Heart right ventricle (tissue), 16 donors: Measurements from ENCODE around the gene NBEA. TPM values are rescaled to one million over a fixed set of nuclear protein-coding genes. Genes with fewer than 3 reads are reported as not detected.

ENCODE experiments used
- ATAC-seq, 8 donors: fragments of 200-7000 bp; cut with Tn5 transposase; one replicate each; pipeline ENCODE4 v1.9.1; 2020; ENCODE audit warnings: mild to moderate bottlenecking in 8 of 8, moderate library complexity in 8 of 8, moderate number of reproducible peaks in 1 of 8
- DNase-seq, 2 donors: peaks; one replicate each; pipeline ENCODE4 v3.0.0-alpha.2; 2020
- H3K27ac ChIP-seq, 10 donors: fragments of 200-600 bp; sonication (generic) in 2 of 10; one replicate each; pipeline versions ENCODE4 v1.5.0 to v1.8.0; 2020 to 2022; ENCODE audit warnings: mild to moderate bottlenecking in 3 of 10
- H3K27me3 ChIP-seq, 7 donors: fragments of 200-600 bp; one replicate each; pipeline ENCODE4 v1.8.0; 2021 to 2022; ENCODE audit warnings: mild to moderate bottlenecking in 2 of 7
- H3K36me3 ChIP-seq, 9 donors: fragments of 200-600 bp; sonication (generic) in 1 of 9; one replicate each; pipeline versions ENCODE4 v1.5.0 to v1.8.0; 2020 to 2022; ENCODE audit warnings: mild to moderate bottlenecking in 2 of 9
- H3K4me1 ChIP-seq, 9 donors: fragments of 200-600 bp; sonication (generic) in 1 of 9; one replicate each; pipeline versions ENCODE4 v1.5.0 to v1.8.0; 2020 to 2022; ENCODE audit warnings: mild to moderate bottlenecking in 4 of 9
- H3K4me3 ChIP-seq, 10 donors: fragments of 200-600 bp; sonication (generic) in 2 of 10; one replicate each; pipeline versions ENCODE4 v1.5.0 to v1.8.0; 2020 to 2022; ENCODE audit warnings: mild to moderate bottlenecking in 7 of 10, moderate library complexity in 2 of 10
- H3K9me3 ChIP-seq, 11 donors: fragments of 200-600 bp in 10 of 11; sonication (generic) in 2 of 11; one replicate each; pipeline versions ENCODE4 v1.5.0 to v1.8.0; 2013 to 2022; ENCODE audit warnings: mild to moderate bottlenecking in 2 of 11, control low read depth in 1 of 11, moderate library complexity in 1 of 11
- CTCF ChIP-seq, 9 donors: fragments of 200-600 bp; sonication (generic) in 2 of 9; IDR thresholded peaks; one replicate each; pipeline versions ENCODE4 v1.5.0 to v1.8.0; 2021 to 2022; ENCODE audit warnings: antibody characterized with exemption in 9 of 9, mild to moderate bottlenecking in 5 of 9, moderate library complexity in 1 of 9
- WGBS, 2 donors: extraction: QIAGEN DNeasy Blood & Tissue Kit; methylation state at CpG; one replicate each; pipeline ENCODE4 v1.1.7; 2013; ENCODE audit warnings: inconsistent platforms in 1 of 2; 5-methylcytosine and 5-hydroxymethylcytosine counted together
- intact Hi-C, 10 donors: fragments of 100-400 bp; cut with DNase I; formaldehyde crosslinking; loops; one replicate each; pipeline versions ENCODE4 v1.11.1 to v1.14.2; 2022
- polyA plus RNA-seq, 2 donors: library from polyadenylated mRNA; stranded (reverse); fragments of 200-250 nt; gene quantifications; one replicate each; pipeline ENCODE4 v1.2.3, GENCODE V29; 2013
- total RNA-seq, 10 donors: library from RNA; stranded (reverse); fragmentation: NEBNext Ultra II Directional in 3 of 10; extraction: Animal tissue kit (Norgen Biotek cat#: 25700) in 3 of 10; gene quantifications; one replicate each; pipeline versions ENCODE4 v1.2.1 to v1.2.4, GENCODE V29; 2021 to 2023
- donor health status: Arrhythmogenic right ventricular cardiomyopathy.
- donor health status: ischemic (EF 13 %, LVEDD 7.1; RV severe dilation, severe dysfunction).
- donor health status: healthy with polysubstance abuse.
- donor health status: DM: no; HTN: yes; CAD: no.
- donor health status: DM: no; HTN: no; CAD: no.
- donor health status: ischemic (EF 25% LVEDD 6.9; RV normal size, moderate dysfunction).
- donor health status: ischemic (EF 25% LVEDD 5.7; RV mildly dilated, moderate dysfunction).
- donor health status: healthy.
- donor health status: DM: yes; HTN: yes; CAD: no.
- donor health status: Ischemic cardiomyopathy.
- donor health status: ischemic (EF 35%, LVEDD 5.7; RV mildly dilated, moderate dysfunction).
- donor health status: nonischemic (EF 11% LVEDD 7.7; RV severe dilation, severe dysfunction).
- donor health status: DM: yes; HTN: yes; CAD: no.
- donor health status: PGD.
- donor health status: ischemic (EF 29% LVEDD 5.4; RV normal size, mild dysfunction).
- donor health status: nonischemic (EF 23%, LVEDD 6.1; RV moderate dilation, normal function).

The NBEA gene
- total and polyA plus RNA-seq, 12 donors, result 4.3 to 30.6 (median 24.5) TPM

GRCh38 chr13:35557475-35557874 lies 615.4 kb downstream of the NBEA start:
- Histone ChIP-seq H3K9me3 (no peaks in the 10 kb centered on the region), H3K36me3 (no peaks in the 10 kb centered on the region), H3K4me1 (no peaks in the 10 kb centered on the region), H3K27ac (no peak overlapping the region), H3K27me3 (no peaks in the 10 kb centered on the region), H3K4me3 (no peak overlapping the region)
- DNase-seq (no peak), ATAC-seq (no peak)
- TF ChIP-seq CTCF (IDR thresholded peaks at IDR 0.05), result no peak
- intact Hi-C loops, result no loop called here
- 80 to 81% methylated on average over 3 of the region's 3 CpGs for WGBS, 2 donors

GRCh38 chr13:35561540-35561939 lies 619.5 kb downstream of the NBEA start:
- H3K4me3 ChIP-seq, result no peak overlapping the region
- H3K27ac ChIP-seq, result no peak overlapping the region
- TF ChIP-seq CTCF (IDR thresholded peaks at IDR 0.05), result no peak
- H3K27me3 ChIP-seq, result no peaks in the 10 kb centered on the region
- DNase-seq (no peak), ATAC-seq (no peak)
- intact Hi-C loops, result no loop called here
- no peaks in the 10 kb centered on the region for H3K4me1 ChIP-seq
- peaks cover 0 to under 1% (median 0%) of the 10 kb centered on the region in 9 donors for H3K36me3 ChIP-seq
- 67 to 92% methylated on average over 2 of the region's 2 CpGs for WGBS, 2 donors
- no peaks in the 10 kb centered on the region for H3K9me3 ChIP-seq

GRCh38 chr13:35565273-35565672 lies 623.2 kb downstream of the NBEA start:
- intact Hi-C loops, result no loop called here
- Histone ChIP-seq H3K4me1 (no peaks in the 10 kb centered on the region), H3K9me3 (no peaks in the 10 kb centered on the region), H3K27ac (no peak overlapping the region), H3K27me3 (no peaks in the 10 kb centered on the region), H3K36me3 (peaks cover 0 to 17% (median 0%) of the 10 kb centered on the region in 9 donors), H3K4me3 (no peak overlapping the region)
- 97 to 100% methylated on average over 1 of the region's 1 CpG for WGBS, 2 donors
- no peak for TF ChIP-seq CTCF (IDR thresholded peaks at IDR 0.05)
- no peak for ATAC-seq
- DNase-seq, result no peak

GRCh38 chr13:35566340-35566739 lies 624.3 kb downstream of the NBEA start:
- Histone ChIP-seq H3K9me3 (no peaks in the 10 kb centered on the region), H3K27me3 (no peaks in the 10 kb centered on the region), H3K4me1 (no peaks in the 10 kb centered on the region), H3K36me3 (peaks cover 0 to 17% (median 0%) of the 10 kb centered on the region in 9 donors), H3K4me3 (no peak overlapping the region), H3K27ac (no peak overlapping the region)
- no peak for DNase-seq
- intact Hi-C loops, result no loop called here
- WGBS, 2 donors, result 76 to 79% methylated on average over 2 of the region's 2 CpGs
- no peak for TF ChIP-seq CTCF (IDR thresholded peaks at IDR 0.05)
- ATAC-seq, result no peak
